Lower leg skin (tissue), 3 donors: ENCODE results near the gene PRXL2B.

Experiments
- CTCF ChIP-seq, 3 donors: fragments of 450-650 bp; IDR thresholded peaks; one replicate each; pipeline ENCODE4 v1.5.1; 2016; ENCODE audit warnings: antibody characterized with exemption in 3 of 3, mild to moderate bottlenecking in 3 of 3, moderate library complexity in 2 of 3
- POLR2A ChIP-seq, 2 donors: fragments of 450-650 bp; IDR thresholded peaks; one replicate each; pipeline ENCODE4 v1.6.1; 2016 to 2017; ENCODE audit warnings: antibody characterized with exemption in 2 of 2, mild to moderate bottlenecking in 1 of 2, moderate library complexity in 1 of 2

DNA sequence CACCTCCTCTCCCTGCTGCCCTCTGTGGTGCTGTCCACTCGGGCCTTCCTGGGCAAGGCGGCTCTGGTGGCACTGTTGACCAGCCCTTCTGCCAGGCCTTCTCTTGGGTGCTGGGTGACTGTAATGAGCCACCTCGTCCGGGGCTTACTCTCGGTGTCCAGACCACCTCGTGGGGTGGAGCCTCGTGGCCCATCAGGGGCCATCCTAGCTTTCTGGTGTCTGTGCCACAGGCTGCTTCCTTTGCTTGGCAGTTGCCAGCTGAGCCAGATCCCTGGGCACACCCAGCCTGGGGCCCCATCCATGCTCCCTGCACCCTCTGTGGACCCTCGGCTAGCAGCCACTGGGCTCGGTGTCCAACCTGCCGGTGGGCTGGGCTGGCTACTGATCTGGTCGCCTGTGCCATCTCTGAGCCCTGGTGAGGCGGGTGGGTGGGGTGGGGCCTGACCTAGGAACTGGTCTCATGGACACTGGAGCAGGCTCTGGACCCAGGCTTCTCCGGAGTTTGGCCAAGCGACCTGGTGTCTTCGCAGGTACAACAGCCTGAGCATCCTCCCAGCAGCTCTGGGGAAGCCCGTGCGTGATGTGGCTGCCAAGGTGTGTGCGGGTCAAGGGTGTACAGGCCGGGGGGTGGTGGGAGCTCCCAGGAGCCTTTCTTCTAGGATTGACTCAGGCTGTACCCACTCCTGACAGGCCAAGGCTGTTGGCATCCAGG is 1.4 kb downstream of the PRXL2B start:
- TF ChIP-seq CTCF (IDR thresholded peaks at IDR 0.05) (no peak), POLR2A (IDR thresholded peaks at IDR 0.05) (no peak)
